Esophagus (tissue), 2 donors: ENCODE results near the gene CLEC18A. TPM values are rescaled to one million over a fixed set of nuclear protein-coding genes. Genes with fewer than 3 reads are reported as not detected.

ENCODE experiments used
- H3K27ac ChIP-seq, 2 donors: one replicate each; pipeline ENCODE4 v1.5.1; 2013; ENCODE audit warnings: low read depth in 2 of 2, mild to moderate bottlenecking in 2 of 2, inconsistent platforms in 1 of 2, low read length in 1 of 2, moderate library complexity in 1 of 2
- H3K27me3 ChIP-seq, 2 donors: one replicate each; pipeline ENCODE4 v1.6.1; 2013; ENCODE audit warnings: low read length in 2 of 2, control low read depth in 1 of 2, mild to moderate bottlenecking in 1 of 2; ENCODE audit not compliant: insufficient read depth in 2 of 2, control insufficient read depth in 1 of 2
- H3K36me3 ChIP-seq, 2 donors: one replicate each; pipeline ENCODE4 v1.6.1; 2013; ENCODE audit warnings: low read length in 1 of 2; ENCODE audit not compliant: control insufficient read depth in 2 of 2, insufficient read depth in 2 of 2
- H3K4me1 ChIP-seq, 2 donors: one replicate each; pipeline ENCODE4 v1.6.1; 2013; ENCODE audit warnings: low read length in 1 of 2; ENCODE audit not compliant: control insufficient read depth in 2 of 2, insufficient read depth in 2 of 2
- H3K4me3 ChIP-seq, 2 donors: one replicate each; pipeline ENCODE4 v1.5.1; 2013; ENCODE audit warnings: low read length in 2 of 2, mild to moderate bottlenecking in 2 of 2, low read depth in 1 of 2, moderate library complexity in 1 of 2
- H3K9me3 ChIP-seq, 2 donors: one replicate each; pipeline ENCODE4 v1.6.1; 2013; ENCODE audit warnings: mild to moderate bottlenecking in 2 of 2, low read depth in 1 of 2, low read length in 1 of 2, moderate library complexity in 1 of 2; ENCODE audit not compliant: control insufficient read depth in 2 of 2, insufficient read depth in 1 of 2
- WGBS, 2 donors: extraction: QIAGEN DNeasy Blood & Tissue Kit; methylation state at CpG; one replicate each; pipeline ENCODE4 v1.1.7; 2013; 5-methylcytosine and 5-hydroxymethylcytosine counted together
- polyA plus RNA-seq, 2 donors: library from polyadenylated mRNA; stranded (reverse); fragments of 200-250 nt; gene quantifications; one replicate each; pipeline ENCODE4 v1.2.3, GENCODE V29; 2013
- donor health status: healthy with polysubstance abuse.
- donor health status: Bipolar disorder and iron deficiency.

The CLEC18A gene
- polyA plus RNA-seq, 2 donors = 0.92 to 1.4 TPM

DNA sequence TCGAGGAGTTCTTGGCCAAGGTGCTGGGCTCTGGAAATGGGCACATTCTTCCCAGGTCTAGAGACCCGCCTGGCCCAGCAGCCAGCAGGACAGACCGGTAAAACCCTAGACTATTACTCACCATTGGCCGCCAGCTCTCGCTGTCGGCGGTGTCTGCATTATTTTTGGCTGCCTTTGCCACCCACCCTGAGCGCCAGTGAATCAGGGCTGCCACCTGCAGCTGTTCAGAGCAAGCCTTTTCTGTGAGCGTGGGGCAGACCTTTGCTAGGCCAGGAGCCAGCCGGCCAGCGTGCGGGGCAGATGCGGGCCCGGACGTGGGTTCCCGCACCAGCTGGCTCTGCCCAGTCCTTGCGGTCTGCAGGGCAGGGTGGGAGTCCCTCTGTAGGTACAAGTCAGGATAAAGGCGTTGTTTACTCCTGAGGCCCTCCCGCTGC lies 15.8 kb upstream of the CLEC18A start:
- H3K36me3 ChIP-seq = peaks cover 33 to 57% of the 10 kb centered on the region in 2 donors
- no peaks in the 10 kb centered on the region for H3K4me1 ChIP-seq
- no peaks in the 10 kb centered on the region for H3K9me3 ChIP-seq
- no peak overlapping the region for H3K4me3 ChIP-seq
- no peak overlapping the region for H3K27ac ChIP-seq
- 93% methylated on average over 19 of the region's 19 CpGs for WGBS, 2 donors
- H3K27me3 ChIP-seq = no peaks in the 10 kb centered on the region

DNA sequence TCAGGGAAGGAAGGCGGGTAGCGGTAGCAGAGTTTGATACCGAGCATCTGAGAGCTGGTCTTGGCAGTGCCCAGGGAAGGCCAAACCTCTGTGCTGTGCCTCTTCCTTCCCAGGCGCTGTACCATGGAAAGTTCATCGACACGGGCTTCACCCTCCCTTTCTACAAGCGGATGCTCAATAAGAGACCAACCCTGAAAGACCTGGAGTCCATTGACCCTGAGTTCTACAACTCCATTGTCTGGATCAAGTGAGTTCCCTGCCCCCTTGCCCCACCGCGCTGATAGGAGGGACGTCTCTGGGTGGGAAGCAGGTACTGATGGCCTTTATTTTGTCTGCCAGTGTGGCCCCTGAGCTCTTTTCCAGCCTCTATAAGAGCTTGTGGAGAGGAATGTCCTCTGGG lies 15.4 kb upstream of the CLEC18A start:
- WGBS, 2 donors = 95% methylated on average over 10 of the region's 10 CpGs
- peaks cover 33 to 61% of the 10 kb centered on the region in 2 donors for H3K36me3 ChIP-seq
- H3K4me3 ChIP-seq = no peak overlapping the region
- H3K9me3 ChIP-seq = no peaks in the 10 kb centered on the region
- no peaks in the 10 kb centered on the region for H3K4me1 ChIP-seq
- no peak overlapping the region for H3K27ac ChIP-seq
- H3K27me3 ChIP-seq = no peaks in the 10 kb centered on the region

DNA sequence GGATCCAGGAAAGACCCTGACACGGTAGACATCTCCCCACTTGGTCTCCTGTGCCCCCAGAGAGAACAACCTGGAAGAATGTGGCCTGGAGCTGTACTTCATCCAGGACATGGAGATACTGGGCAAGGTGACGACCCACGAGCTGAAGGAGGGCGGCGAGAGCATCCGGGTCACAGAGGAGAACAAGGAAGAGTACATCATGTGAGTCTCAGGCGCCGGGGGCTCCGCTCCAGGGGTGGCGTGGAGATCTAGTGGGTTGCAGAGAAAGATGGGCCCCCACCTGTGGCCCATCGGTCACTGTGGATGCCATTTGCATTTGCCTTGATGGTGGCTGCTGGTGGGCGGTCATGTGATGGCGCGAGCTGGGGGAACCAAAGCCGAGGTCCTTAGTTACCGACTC lies 14.9 kb upstream of the CLEC18A start:
- Histone ChIP-seq H3K9me3 (no peaks in the 10 kb centered on the region), H3K27me3 (no peaks in the 10 kb centered on the region), H3K4me1 (no peaks in the 10 kb centered on the region), H3K27ac (no peak overlapping the region), H3K36me3 (peaks cover 33 to 64% of the 10 kb centered on the region in 2 donors), H3K4me3 (no peak overlapping the region)
- 95 to 96% methylated on average over 16 of the region's 16 CpGs for WGBS, 2 donors

DNA sequence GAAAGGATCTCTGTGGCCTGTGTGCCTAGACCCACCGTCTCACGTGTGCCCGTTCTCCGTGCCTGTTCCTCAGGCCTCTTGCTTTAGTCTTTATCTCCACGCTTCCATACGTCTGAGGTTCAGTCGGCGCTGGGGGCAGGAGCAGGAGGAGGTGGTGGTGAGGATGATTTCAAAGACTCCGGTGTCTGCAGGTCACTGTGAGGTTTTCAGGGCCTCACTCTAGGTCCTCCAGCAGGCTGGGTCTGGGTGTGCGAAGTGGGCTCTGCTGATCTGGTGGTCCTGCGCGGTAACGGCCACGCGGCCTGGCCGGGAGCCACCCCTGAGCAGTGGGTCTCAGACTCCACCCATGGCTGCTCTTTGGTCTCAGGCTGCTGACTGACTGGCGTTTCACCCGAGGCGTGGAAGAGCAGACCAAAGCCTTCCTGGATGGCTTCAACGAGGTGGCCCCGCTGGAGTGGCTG lies 14.4 kb upstream of the CLEC18A start:
- Histone ChIP-seq H3K9me3 (no peaks in the 10 kb centered on the region), H3K4me3 (no peak overlapping the region), H3K4me1 (no peaks in the 10 kb centered on the region), H3K36me3 (peaks cover 31 to 62% of the 10 kb centered on the region in 2 donors), H3K27ac (no peak overlapping the region), H3K27me3 (no peaks in the 10 kb centered on the region)
- 96% methylated on average over 21 of the region's 21 CpGs for WGBS, 2 donors

GRCh38 chr16:69937465-69937951 lies 13.6 kb upstream of the CLEC18A start:
- Histone ChIP-seq H3K36me3 (peaks cover 31 to 59% of the 10 kb centered on the region in 2 donors), H3K27me3 (no peaks in the 10 kb centered on the region)
- 89 to 91% methylated on average over 16 of the region's 16 CpGs for WGBS, 2 donors

GRCh38 chr16:69938981-69939820 lies 11.9 kb upstream of the CLEC18A start:
- Histone ChIP-seq H3K36me3 (peaks cover 27 to 54% of the 10 kb centered on the region in 2 donors), H3K4me1 (no peaks in the 10 kb centered on the region), H3K9me3 (no peaks in the 10 kb centered on the region), H3K27me3 (no peaks in the 10 kb centered on the region), H3K4me3 (no peak overlapping the region), H3K27ac (no peak overlapping the region)
- 90 to 94% methylated on average over 28 of the region's 28 CpGs for WGBS, 2 donors

More at GRCh38 chr16:69937465-69937951, 13.6 kb upstream of the CLEC18A start:
- Histone ChIP-seq H3K9me3 (no peaks in the 10 kb centered on the region), H3K4me3 (no peak overlapping the region), H3K4me1 (no peaks in the 10 kb centered on the region), H3K27ac (no peak overlapping the region)

GRCh38 chr16:69939821-69940585 lies 11.1 kb upstream of the CLEC18A start:
- H3K27ac ChIP-seq = no peak overlapping the region
- no peak overlapping the region for H3K4me3 ChIP-seq
- H3K36me3 ChIP-seq = peaks cover 25 to 54% of the 10 kb centered on the region in 2 donors
- no peaks in the 10 kb centered on the region for H3K4me1 ChIP-seq
- 93 to 94% methylated on average over 26 of the region's 26 CpGs for WGBS, 2 donors
- H3K9me3 ChIP-seq = no peaks in the 10 kb centered on the region
- no peaks in the 10 kb centered on the region for H3K27me3 ChIP-seq

GRCh38 chr16:69940676-69941075 lies 10.5 kb upstream of the CLEC18A start:
- Histone ChIP-seq H3K9me3 (no peaks in the 10 kb centered on the region), H3K27ac (no peak overlapping the region), H3K27me3 (no peaks in the 10 kb centered on the region), H3K36me3 (peaks cover 25 to 48% of the 10 kb centered on the region in 2 donors), H3K4me1 (no peaks in the 10 kb centered on the region), H3K4me3 (no peak overlapping the region)
- 96 to 97% methylated on average over 13 of the region's 13 CpGs for WGBS, 2 donors

DNA sequence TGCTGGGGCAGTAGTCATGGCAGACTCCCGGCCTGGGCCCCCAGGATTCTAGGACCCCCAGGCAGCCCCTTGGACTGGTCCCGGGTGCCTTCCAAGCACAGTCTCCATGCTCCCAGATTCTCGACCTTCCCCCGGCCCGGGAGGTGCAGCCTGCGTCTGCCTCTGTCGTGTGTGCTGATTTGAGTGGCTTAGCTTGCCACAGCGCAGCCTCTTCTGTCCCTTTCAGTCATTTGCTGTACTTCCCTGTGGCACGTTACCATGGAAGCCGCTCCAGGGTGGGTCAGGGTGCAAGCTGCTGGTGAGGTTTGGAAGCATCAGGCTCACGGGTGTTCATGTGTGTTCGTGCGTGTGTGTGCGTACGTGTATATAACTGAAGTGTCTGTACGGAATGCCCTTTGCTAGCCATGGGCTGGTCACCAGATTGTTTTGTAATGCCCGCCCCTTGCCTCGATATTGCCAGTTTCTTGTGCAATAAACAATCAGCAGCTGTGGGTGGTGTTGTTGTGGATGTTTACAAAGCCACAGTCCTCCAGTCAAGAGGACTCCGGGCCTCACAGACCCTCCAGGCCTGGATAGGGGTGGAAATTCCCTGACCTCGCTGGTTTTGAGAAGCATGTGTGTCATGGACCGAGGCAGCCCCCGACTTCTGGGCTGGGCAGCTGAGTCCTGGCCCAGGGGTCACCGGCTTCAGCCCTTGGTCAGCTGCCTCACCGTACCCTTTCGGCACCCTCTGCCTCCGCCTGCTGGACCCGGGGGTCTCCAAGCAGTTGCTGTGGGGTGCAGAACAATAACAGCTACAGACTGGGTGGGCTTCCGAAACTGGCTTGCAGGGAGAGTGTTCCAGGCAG lies 9.7 kb upstream of the CLEC18A start:
- Histone ChIP-seq H3K27me3 (no peaks in the 10 kb centered on the region), H3K4me1 (no peaks in the 10 kb centered on the region), H3K4me3 (no peak overlapping the region), H3K9me3 (no peaks in the 10 kb centered on the region), H3K36me3 (peaks cover 21 to 40% of the 10 kb centered on the region in 2 donors), H3K27ac (no peak overlapping the region)
- 88 to 89% methylated on average over 28 of the region's 28 CpGs for WGBS, 2 donors
